GM18517 (cell line): Measurements from ENCODE around the gene PLA2G4C.
"Not testable (repeated sequence)": the region's sequence is repeated elsewhere in the genome, so short reads cannot be mapped to it uniquely, and the experiment has no call there.

Source experiments
- ATAC-seq: cut with Tn5 transposase; IDR thresholded peaks from one replicate; pipeline ENCODE4 v1.9.1; 2021; ENCODE audit warnings: mild to moderate bottlenecking, moderate library complexity; ENCODE audit not compliant: unreplicated experiment

Gene PLA2G4C

DNA sequence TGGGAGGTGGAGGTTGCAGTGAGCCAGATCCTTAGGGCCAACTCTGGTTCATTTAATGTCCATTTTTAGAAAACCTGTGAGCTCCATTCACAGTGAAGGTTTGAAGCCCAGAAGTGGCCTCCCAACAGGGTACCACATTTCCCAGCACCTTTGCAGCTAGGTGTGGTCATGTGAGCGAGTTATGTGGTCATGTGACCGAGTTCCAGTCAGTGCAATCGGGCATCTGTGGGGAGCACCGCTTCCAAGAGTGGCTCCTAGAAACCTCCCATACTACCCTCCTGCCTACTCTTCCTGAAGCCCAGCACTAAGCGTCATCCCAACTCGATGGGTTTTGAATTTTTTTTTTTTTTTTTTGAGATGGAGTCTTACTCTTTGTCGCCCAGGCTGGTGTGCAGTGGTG is 663 bp upstream of the PLA2G4C start:
- no peak for ATAC-seq

- ATAC-seq, result no peak
Observed at GRCh38 chr19:48108997-48109782, 1.4 kb downstream of the PLA2G4C start.

- ATAC-seq, result no peak
Observed at GRCh38 chr19:48103922-48104321, 6.7 kb downstream of the PLA2G4C start.

DNA sequence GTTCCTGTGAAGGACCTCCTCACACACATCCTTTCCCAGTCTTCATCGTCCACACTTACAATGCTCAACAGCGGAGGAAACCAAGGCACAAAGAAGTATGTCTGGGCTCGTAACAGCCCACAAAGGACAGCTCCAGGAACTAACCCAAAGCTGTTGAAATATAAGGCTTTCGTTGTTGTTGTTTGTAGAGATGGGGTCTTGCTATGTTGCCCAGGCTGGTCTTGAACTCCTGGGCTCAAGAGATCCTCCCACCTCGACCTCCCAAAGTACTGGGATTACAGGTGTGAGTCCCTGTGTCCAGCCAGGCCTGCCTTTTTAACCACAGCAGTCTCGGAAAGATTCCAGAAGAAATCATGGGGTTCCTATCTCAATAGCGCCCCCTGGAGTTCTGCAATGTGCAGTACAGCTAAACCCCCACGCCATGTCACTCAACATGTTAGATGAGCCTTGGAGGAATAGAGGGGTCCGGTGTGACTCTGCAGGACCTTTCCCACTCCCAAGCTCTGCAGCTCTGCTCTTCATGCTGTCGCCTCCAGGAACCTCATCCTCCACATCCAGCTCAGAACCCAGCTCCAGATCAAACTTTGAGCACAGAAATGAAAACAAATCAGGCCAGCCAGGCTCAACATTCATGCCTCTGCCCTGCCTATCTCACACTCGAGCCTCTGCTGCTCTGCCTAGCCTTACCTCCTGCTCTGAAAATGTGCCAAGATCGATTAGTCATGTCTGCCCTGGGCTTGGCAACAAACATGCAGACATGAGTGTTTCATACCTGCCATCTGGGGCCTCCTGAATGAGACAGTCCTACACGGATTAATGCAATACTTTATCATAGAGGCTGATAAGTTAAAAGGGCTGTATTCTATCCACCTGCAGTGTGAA is 7.5 kb downstream of the PLA2G4C start:
- ATAC-seq, result no peak

DNA sequence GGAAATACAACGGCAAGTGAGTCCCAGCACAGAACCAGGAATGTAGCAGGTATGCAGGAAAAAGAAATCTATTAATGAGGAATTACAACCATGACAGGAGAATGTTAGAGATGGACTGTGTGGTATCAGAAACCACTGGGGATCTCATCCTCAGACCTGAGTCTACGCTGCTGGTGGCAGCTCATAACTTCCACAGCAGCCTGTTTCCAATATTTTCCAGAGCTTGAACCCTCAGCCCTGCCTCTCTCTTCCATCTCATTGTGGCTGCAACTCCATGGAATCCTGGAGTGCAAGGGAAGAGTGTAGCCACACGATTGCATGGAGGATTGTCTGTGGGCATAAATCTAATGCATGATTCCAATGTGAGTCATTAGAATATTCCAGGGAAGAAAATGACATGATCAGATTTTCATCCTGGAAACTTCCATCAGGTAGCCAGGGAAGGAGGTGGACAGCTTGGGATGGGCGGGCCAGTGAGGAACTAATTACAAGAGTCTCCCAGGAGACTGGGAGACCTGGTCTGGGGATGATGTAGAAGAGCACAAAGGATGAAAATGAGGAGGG is 14.9 kb downstream of the PLA2G4C start:
- ATAC-seq, result no peak

- no peak for ATAC-seq
Observed at GRCh38 chr19:48094855-48095203, 15.8 kb downstream of the PLA2G4C start.

GRCh38 chr19:48094129-48094854 is 16.3 kb downstream of the PLA2G4C start:
- ATAC-seq, result no peak

GRCh38 chr19:48091111-48091718 is 19.4 kb downstream of the PLA2G4C start:
- ATAC-seq, result not testable (repeated sequence)

GRCh38 chr19:48090281-48090802 is 20.3 kb downstream of the PLA2G4C start:
- ATAC-seq, result no peak

GRCh38 chr19:48088991-48089390 is 21.6 kb downstream of the PLA2G4C start:
- not testable (repeated sequence) for ATAC-seq

DNA sequence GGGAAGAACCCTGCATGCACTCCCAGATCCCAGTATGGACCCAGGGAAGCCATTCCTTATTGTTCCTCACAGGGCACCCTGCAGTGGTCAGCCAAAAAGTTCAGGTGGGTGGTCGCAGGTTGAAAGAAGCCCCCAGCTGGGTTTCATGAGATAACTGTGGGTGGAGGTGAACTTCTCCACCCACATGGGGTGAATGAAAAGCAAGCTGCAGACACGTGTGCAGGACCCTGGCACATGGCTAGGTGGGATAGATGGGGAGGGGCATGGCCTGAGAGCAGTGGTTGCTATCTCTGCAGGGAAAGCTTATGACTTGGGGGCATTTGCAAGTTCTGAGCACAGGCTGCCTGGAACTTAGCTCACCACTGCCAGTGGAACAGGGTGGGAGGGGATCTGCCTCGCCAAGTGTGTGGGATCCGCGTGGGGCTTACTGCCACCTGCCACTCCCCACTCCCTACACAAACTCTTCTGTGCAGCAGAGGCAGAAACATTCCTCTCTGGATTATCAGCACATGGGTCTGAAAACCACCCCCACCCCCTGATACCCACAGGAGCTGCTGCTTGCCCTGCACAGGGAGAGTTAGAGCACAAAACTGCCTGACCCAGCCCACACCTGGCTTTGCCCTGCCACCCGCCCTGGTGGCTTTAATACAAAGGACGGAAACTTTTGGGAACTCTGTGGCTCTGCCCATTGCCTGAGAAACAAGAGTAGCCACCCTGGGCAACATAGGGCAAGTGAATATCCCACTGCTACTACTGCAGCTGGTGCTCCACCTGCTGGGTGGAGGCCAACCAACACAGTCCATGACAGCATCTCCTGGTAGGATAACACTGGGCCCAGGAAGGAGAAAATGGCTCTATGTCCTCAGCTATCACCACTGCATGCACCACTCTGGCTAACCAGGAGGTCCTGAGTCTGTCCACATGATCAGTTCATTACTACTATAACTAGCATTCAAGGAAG is 24.4 kb downstream of the PLA2G4C start:
- ATAC-seq, result no peak

- no peak for ATAC-seq
Observed at GRCh38 chr19:48085076-48085475, 25.5 kb downstream of the PLA2G4C start.

GRCh38 chr19:48081106-48081505 is 29.5 kb downstream of the PLA2G4C start:
- no peak for ATAC-seq

DNA sequence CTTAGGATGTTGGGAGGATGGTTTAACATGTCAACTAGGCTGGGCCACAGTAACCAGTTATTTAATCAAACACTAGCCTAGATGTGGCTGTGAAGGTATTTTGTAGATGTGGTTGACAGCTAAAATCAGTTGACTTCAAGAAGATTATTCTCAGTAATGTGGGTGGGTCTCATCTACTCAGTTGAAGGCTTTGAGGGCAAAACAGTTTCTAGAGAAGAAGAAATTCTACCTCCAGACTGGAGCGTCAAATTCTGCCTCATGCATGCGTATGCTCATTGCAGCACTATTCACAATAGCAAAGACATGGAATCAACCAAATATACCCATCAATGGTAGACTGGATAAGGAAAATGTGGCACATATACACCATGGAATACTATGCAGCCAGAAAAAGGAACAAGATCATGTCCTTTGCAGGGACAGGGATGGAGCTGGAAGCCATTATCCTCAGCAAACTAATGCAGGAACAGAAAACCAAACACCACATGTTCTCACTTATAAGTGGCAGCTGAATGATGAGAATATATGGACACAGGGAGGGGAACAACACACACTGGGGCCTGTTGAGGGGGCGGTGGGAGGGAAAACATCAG is 40.3 kb downstream of the PLA2G4C start:
- not testable (repeated sequence) for ATAC-seq

DNA sequence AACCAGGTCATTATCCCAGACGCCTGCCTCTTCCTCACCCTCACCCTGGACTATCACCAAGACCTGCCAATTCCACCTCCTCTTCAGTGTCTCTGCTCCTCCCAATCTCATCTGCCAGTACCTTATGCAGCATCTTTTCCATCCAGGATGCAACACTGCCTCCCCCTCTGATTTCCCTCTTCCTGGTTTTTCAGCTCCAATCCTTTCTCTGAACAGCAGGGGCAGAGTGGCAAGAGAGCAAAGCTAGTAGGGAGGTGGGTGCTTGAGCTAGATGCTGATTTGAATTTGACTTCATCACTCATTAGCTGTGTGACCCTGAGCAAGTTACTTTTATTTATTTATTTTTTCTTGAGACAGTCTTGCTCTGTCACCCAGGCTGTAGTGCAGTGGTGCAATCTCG is 41.2 kb downstream of the PLA2G4C start:
- no peak for ATAC-seq

- ATAC-seq, result no peak
Observed at GRCh38 chr19:48064509-48064908, 46.1 kb downstream of the PLA2G4C start.

GRCh38 chr19:48061401-48062344 is 48.9 kb downstream of the PLA2G4C start:
- no peak for ATAC-seq

DNA sequence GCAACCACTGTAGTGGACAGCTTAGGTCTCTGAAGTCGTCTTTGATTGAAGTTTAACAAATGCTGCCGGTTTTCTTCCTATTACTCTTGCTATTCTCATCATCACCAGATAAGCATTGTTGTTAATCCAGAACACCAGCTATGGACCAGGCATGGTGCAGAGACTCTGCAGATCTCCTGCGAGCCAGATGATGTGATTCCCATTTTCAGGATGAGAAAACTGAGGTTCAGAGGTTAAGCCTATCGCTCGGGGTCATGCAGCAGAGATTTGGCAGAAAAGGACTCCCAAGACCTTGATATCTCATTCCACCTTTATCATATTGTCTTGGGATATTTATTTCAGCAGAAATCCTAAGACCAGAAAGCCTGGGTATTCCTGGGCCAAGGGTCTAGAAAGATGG is 50.2 kb downstream of the PLA2G4C start:
- no peak for ATAC-seq
